Neural cell (in vitro differentiated cells): ENCODE data around the gene KIF5A.

ENCODE experiments used
- CTCF ChIP-seq: fragments of 450-650 bp; IDR thresholded peaks from 2 replicates; pipeline ENCODE4 v1.5.1; 2014; ENCODE audit warnings: antibody characterized with exemption, mild to moderate bottlenecking, moderate library complexity; ENCODE audit not compliant: poor library complexity, severe bottlenecking
- EP300 ChIP-seq: fragments of 450-650 bp; conservative IDR thresholded peaks from 2 replicates; pipeline ENCODE4 v1.6.1; 2014; ENCODE audit warnings: antibody characterized with exemption, mild to moderate bottlenecking, moderate library complexity; ENCODE audit not compliant: poor library complexity, severe bottlenecking
- EZH2 ChIP-seq: fragments of 200-600, 300-800 bp; shearing (Covaris generic), sonication (generic); IDR thresholded peaks from 2 replicates; pipeline ENCODE4 v1.6.1; 2014; ENCODE audit warnings: antibody characterized with exemption, low read length, borderline replicate concordance, mild to moderate bottlenecking; ENCODE audit not compliant: insufficient read depth, poor library complexity, severe bottlenecking
- POLR2AphosphoS5 ChIP-seq: IDR thresholded peaks from 2 replicates; pipeline ENCODE4 v1.6.1; 2012
- RAD21 ChIP-seq: fragments of 450-650 bp; conservative IDR thresholded peaks from 2 replicates; pipeline ENCODE4 v1.6.1; 2014; ENCODE audit warnings: antibody characterized with exemption, mild to moderate bottlenecking, moderate library complexity
- REST ChIP-seq: IDR thresholded peaks from 2 replicates; pipeline ENCODE4 v1.6.1; 2012; ENCODE audit warnings: borderline replicate concordance
- SMC3 ChIP-seq: fragments of 450-650 bp; conservative IDR thresholded peaks from 2 replicates; pipeline ENCODE4 v1.6.1; 2014; ENCODE audit warnings: antibody characterized with exemption, mild to moderate bottlenecking, moderate library complexity; ENCODE audit not compliant: poor library complexity
- TAF1 ChIP-seq: IDR thresholded peaks from 2 replicates; pipeline ENCODE4 v1.6.1; 2012; ENCODE audit warnings: low read depth

- no peak for TF ChIP-seq EZH2
- TF ChIP-seq CTCF: no peak
- TF ChIP-seq REST: no peak
- no peak for TF ChIP-seq TAF1
- TF ChIP-seq POLR2AphosphoS5: no peak
- TF ChIP-seq EP300: no peak
- no peak for TF ChIP-seq RAD21
- no peak for TF ChIP-seq SMC3
These were observed 75.6 kb downstream of the KIF5A start for GRCh38 chr12:57625261-57626032.
